ENCODE measurements around the gene ATG9B. TPM values are rescaled to one million over a fixed set of nuclear protein-coding genes. Genes with fewer than 3 reads are reported as not detected.

ATG9B gene
- total and polyA plus RNA-seq, 9 of the 15 experiments (the other 6 are each of a cell fraction or from before 2014, with no cell fraction given) = 0.29 to 8.0 (median 2.1) TPM

DNA sequence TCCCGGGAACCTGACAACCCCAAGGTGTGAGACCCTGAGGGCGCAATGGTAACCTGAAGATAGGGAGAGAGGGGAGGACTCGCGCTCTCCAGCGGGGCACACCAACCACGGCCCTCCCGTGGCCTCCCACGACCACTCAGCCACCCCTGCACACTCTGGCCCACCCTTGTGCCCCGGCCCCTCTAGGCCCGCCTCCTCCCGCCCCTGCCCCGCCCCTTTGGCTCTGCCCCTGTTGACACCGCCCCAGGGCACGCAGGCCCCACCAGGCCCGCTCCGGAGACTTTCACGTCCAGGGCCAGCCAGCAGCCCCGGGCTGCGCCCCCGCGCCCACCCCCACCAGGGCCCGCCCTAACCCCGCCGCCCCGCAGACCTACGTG lies 10.9 kb downstream of the ATG9B start:
- Histone ChIP-seq H2AFZ (ENCODE audit: low read depth, low read length) (no peak overlapping the region), H3K4me1 (replicated peaks in 1 of 2; ENCODE audit: control insufficient read depth in 2 of 2, insufficient read depth in 2 of 2, low read length in 2 of 2) (peaks cover 42 to 84% of the 10 kb centered on the region in 2 experiments), H4K20me1 (replicated peaks; ENCODE audit: control insufficient read depth, insufficient read depth, low read length) (no peaks in the 10 kb centered on the region), H3K36me3 (ENCODE audit: control insufficient read depth, insufficient read depth, low read length) (peaks cover 40% of the 10 kb centered on the region; the same call in 2 of the 3 replicates), H3K4me3 (no peak overlapping the region), H3K9ac (ENCODE audit: insufficient read depth in 1 of 2, low read depth in 2 of 2, low read length in 2 of 2) (peak overlapping the region in 1 of 2 experiments; percentile 40; a peak in 1 of 4 replicates), H3K79me2 (ENCODE audit: control insufficient read depth, insufficient read depth, low read length) (peaks cover 45% of the 10 kb centered on the region), H3K27ac (ENCODE audit: extremely low read depth, low read depth, low read length) (no peak overlapping the region), H3K9me1 (ENCODE audit: control insufficient read depth, insufficient read depth, low read length) (no peaks in the 10 kb centered on the region), H3K27me3 (ENCODE audit: control insufficient read depth in 2 of 2, insufficient read depth in 2 of 2, low read length in 2 of 2) (no peaks in the 10 kb centered on the region; a peak in 1 of 5 replicates), H3K9me3 (replicated peaks; ENCODE audit: control insufficient read depth, insufficient read depth, low read depth, low read length) (no peaks in the 10 kb centered on the region), H3K4me2 (ENCODE audit: insufficient read depth, low read length) (no peak overlapping the region)
- ATAC-seq (no peak), FAIRE-seq (no peak), DNase-seq (ENCODE audit: extremely low read depth in 1 of 4, low spot score in 3 of 4) (peak in 2 of 4 experiments; percentile 50 to 57)
- 91% methylated on average over 15 of the region's 26 CpGs for WGBS (ENCODE audit: insufficient coverage, low coverage, missing lambda C conversion rate)
- no TSS peak for BruUV-seq (replicated peaks)
- ChIA-PET CTCF (ENCODE audit: low intra/inter-chr PET ratio) (interaction anchor here (1.6 kb wide), 1 partner anchor 98 kb away, joined by 5 read pairs; no protein-coding TSS in a partner anchor), POLR2A (interaction anchor here (1.4 to 8.4 kb wide), 2 partner anchors 11 to 21 kb away, joined by 3 to 146 read pairs; partner anchors contain the start of genes ABCB8 and ATG9B)
- intact Hi-C loops (cut with micrococcal nuclease) = loop anchor here (10.0 kb wide), 1 partner anchor 161 kb away; no protein-coding TSS in a partner anchor
- in situ Hi-C loops (cut with MboI) = no loop called here
- TF ChIP-seq SAP30 (IDR thresholded peaks at IDR 0.05; ENCODE audit: borderline replicate concordance, insufficient read depth, low read depth, low read length, poor library complexity, severe bottlenecking) (no peak), HOXB6 (CRISPR knock-in tag; IDR thresholded peaks at IDR 0.05; ENCODE audit: borderline replicate concordance) (no peak), RBFOX2 (IDR thresholded peaks at IDR 0.05; ENCODE audit: low read depth, low read length) (peak; percentile 35; the same call in 1 of the 2 replicates), NR4A1 (CRISPR knock-in tag; IDR thresholded peaks at IDR 0.05) (no peak), NR4A1 (tag; IDR thresholded peaks at IDR 0.05) (no peak), CCAR2 (IDR thresholded peaks at IDR 0.05; ENCODE audit: low read depth, low read length) (no peak), TEAD1 (CRISPR knock-in tag; IDR thresholded peaks at IDR 0.05) (no peak), ZNF589 (CRISPR knock-in tag; IDR thresholded peaks at IDR 0.05; ENCODE audit: low read depth) (no peak), CBFA2T2 (conservative IDR thresholded peaks at IDR 0.05) (no peak), FOXK1 (CRISPR knock-in tag; IDR thresholded peaks at IDR 0.05; ENCODE audit: borderline replicate concordance) (no peak), NFE2L1 (tag; IDR thresholded peaks at IDR 0.05; ENCODE audit: borderline replicate concordance, low read depth) (no peak), ZNF239 (CRISPR knock-in tag; IDR thresholded peaks at IDR 0.05) (no peak), RFX5 (IDR thresholded peaks at IDR 0.05; ENCODE audit: low read depth, low read length) (no peak), PCBP1 (IDR thresholded peaks at IDR 0.05; ENCODE audit: low read depth, low read length, poor library complexity, severe bottlenecking) (peak; percentile 26), NFE2 (IDR thresholded peaks at IDR 0.05; ENCODE audit: low read depth) (no peak)
- TF ChIP-seq, protein P1, sequence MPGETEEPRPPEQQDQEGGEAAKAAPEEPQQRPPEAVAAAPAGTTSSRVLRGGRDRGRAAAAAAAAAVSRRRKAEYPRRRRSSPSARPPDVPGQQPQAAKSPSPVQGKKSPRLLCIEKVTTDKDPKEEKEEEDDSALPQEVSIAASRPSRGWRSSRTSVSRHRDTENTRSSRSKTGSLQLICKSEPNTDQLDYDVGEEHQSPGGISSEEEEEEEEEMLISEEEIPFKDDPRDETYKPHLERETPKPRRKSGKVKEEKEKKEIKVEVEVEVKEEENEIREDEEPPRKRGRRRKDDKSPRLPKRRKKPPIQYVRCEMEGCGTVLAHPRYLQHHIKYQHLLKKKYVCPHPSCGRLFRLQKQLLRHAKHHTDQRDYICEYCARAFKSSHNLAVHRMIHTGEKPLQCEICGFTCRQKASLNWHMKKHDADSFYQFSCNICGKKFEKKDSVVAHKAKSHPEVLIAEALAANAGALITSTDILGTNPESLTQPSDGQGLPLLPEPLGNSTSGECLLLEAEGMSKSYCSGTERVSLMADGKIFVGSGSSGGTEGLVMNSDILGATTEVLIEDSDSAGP (CRISPR knock-in tag; IDR thresholded peaks at IDR 0.05) = no peak
- TF ChIP-seq, protein P2, sequence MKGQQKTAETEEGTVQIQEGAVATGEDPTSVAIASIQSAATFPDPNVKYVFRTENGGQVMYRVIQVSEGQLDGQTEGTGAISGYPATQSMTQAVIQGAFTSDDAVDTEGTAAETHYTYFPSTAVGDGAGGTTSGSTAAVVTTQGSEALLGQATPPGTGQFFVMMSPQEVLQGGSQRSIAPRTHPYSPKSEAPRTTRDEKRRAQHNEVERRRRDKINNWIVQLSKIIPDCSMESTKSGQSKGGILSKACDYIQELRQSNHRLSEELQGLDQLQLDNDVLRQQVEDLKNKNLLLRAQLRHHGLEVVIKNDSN (CRISPR knock-in tag; IDR thresholded peaks at IDR 0.05) = 0 out of 2 replicates have a peak, but pooled peaks have one; percentile 6
- TF ChIP-seq, protein P3, sequence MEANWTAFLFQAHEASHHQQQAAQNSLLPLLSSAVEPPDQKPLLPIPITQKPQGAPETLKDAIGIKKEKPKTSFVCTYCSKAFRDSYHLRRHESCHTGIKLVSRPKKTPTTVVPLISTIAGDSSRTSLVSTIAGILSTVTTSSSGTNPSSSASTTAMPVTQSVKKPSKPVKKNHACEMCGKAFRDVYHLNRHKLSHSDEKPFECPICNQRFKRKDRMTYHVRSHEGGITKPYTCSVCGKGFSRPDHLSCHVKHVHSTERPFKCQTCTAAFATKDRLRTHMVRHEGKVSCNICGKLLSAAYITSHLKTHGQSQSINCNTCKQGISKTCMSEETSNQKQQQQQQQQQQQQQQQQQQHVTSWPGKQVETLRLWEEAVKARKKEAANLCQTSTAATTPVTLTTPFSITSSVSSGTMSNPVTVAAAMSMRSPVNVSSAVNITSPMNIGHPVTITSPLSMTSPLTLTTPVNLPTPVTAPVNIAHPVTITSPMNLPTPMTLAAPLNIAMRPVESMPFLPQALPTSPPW (CRISPR knock-in tag; IDR thresholded peaks at IDR 0.05) = peak; percentile 5; the same call in 1 of the 2 replicates
